Nephron progenitor cell (in vitro differentiated cells): ENCODE results near the gene INTS14.

Experiments used
- DNase-seq: peaks from one replicate; pipeline ENCODE4 v3.0.0; 2021
- H3K27ac Mint-ChIP-seq: 2 replicates; pipeline ENCODE4 v1.8.0; 2021; ENCODE audit warnings: mild to moderate bottlenecking, moderate library complexity, mixed read lengths
- H3K27me3 Mint-ChIP-seq: 2 replicates; pipeline ENCODE4 v1.8.0; 2021; ENCODE audit warnings: mild to moderate bottlenecking, low read depth, mixed read lengths; ENCODE audit not compliant: poor library complexity
- H3K36me3 Mint-ChIP-seq: 2 replicates; pipeline ENCODE4 v1.8.0; 2021; ENCODE audit warnings: low read depth, mixed read lengths
- H3K4me1 Mint-ChIP-seq: 2 replicates; pipeline ENCODE4 v1.8.0; 2021; ENCODE audit warnings: mixed read lengths
- H3K4me3 Mint-ChIP-seq: 2 replicates; pipeline ENCODE4 v1.8.0; 2021; ENCODE audit warnings: mild to moderate bottlenecking, moderate library complexity, mixed read lengths
- H3K9me3 Mint-ChIP-seq: 2 replicates; pipeline ENCODE4 v1.8.0; 2021; ENCODE audit warnings: mild to moderate bottlenecking, moderate library complexity, mixed read lengths
- TF ChIP-seq, protein P1 (sequence below): fragments of 200-600 bp; sonication (generic); IDR thresholded peaks from 2 replicates; pipeline ENCODE4 v1.5.0; 2021; ENCODE audit warnings: antibody characterized with exemption

Gene INTS14

GRCh38 chr15:65603134-65603533 is 7.8 kb downstream of the INTS14 start:
- Mint-ChIP-seq H3K9me3 (no peaks in the 10 kb centered on the region), H3K4me3 (no peak overlapping the region), H3K27ac (no peak overlapping the region), H3K4me1 (peaks cover 9% of the 10 kb centered on the region), H3K27me3 (no peaks in the 10 kb centered on the region), H3K36me3 (peaks cover 60% of the 10 kb centered on the region)
- DNase-seq = no peak
- TF ChIP-seq, protein P1, sequence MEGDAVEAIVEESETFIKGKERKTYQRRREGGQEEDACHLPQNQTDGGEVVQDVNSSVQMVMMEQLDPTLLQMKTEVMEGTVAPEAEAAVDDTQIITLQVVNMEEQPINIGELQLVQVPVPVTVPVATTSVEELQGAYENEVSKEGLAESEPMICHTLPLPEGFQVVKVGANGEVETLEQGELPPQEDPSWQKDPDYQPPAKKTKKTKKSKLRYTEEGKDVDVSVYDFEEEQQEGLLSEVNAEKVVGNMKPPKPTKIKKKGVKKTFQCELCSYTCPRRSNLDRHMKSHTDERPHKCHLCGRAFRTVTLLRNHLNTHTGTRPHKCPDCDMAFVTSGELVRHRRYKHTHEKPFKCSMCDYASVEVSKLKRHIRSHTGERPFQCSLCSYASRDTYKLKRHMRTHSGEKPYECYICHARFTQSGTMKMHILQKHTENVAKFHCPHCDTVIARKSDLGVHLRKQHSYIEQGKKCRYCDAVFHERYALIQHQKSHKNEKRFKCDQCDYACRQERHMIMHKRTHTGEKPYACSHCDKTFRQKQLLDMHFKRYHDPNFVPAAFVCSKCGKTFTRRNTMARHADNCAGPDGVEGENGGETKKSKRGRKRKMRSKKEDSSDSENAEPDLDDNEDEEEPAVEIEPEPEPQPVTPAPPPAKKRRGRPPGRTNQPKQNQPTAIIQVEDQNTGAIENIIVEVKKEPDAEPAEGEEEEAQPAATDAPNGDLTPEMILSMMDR = no peak

DNA sequence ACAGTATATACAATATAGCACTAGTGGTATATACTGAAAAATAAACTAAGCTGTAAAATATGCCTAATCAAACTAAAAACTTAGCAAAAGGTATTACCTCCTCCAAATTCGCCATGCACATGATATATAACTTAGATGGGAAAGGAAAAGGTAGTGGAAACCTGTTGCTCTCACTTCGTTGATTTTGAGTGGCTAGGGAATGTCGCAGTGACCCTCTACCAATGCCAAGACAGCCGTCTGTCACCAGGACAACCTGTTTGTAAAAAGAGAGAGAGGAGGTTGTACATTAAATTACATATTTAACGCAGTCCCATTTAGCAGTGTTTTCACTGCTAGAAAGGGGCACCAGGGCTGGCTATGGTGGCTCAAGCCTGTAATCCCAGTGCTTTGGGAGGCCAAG is 11.3 kb downstream of the INTS14 start:
- no peak overlapping the region for H3K4me3 Mint-ChIP-seq
- no peaks in the 10 kb centered on the region for H3K9me3 Mint-ChIP-seq
- peaks cover 55% of the 10 kb centered on the region for H3K36me3 Mint-ChIP-seq
- H3K4me1 Mint-ChIP-seq = no peaks in the 10 kb centered on the region
- DNase-seq = no peak
- TF ChIP-seq, protein P1 = no peak
- no peak overlapping the region for H3K27ac Mint-ChIP-seq
- no peaks in the 10 kb centered on the region for H3K27me3 Mint-ChIP-seq

GRCh38 chr15:65598468-65598867 is 12.5 kb downstream of the INTS14 start:
- no peaks in the 10 kb centered on the region for H3K4me1 Mint-ChIP-seq
- H3K36me3 Mint-ChIP-seq = peaks cover 52% of the 10 kb centered on the region
- no peaks in the 10 kb centered on the region for H3K27me3 Mint-ChIP-seq
- no peak for DNase-seq
- H3K9me3 Mint-ChIP-seq = no peaks in the 10 kb centered on the region
- TF ChIP-seq, protein P1 = no peak
- no peak overlapping the region for H3K27ac Mint-ChIP-seq
- H3K4me3 Mint-ChIP-seq = no peak overlapping the region

DNA sequence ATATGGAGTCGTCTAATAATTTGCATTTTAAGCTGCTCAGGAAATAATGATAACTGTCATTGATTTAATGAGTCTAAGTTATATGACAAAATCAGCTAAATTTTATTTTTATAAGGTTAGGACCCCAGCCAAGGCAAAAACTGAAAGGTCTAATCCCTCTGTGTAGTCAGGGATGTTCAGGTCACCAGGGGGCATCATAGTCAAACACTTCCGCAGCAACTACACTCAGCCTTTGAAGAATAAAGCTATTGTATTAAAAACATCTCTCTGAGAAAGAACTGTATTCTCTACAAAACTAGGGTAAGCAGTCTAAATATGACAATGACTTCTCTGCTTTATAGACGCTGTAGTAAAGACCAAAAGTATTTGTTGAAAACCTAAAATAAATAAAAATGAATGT is 15.0 kb downstream of the INTS14 start:
- Mint-ChIP-seq H3K27me3 (no peaks in the 10 kb centered on the region), H3K27ac (no peak overlapping the region), H3K9me3 (no peaks in the 10 kb centered on the region), H3K36me3 (peaks cover 52% of the 10 kb centered on the region), H3K4me1 (no peaks in the 10 kb centered on the region), H3K4me3 (no peak overlapping the region)
- TF ChIP-seq, protein P1 = no peak
- no peak for DNase-seq

GRCh38 chr15:65587094-65587493 is 23.8 kb downstream of the INTS14 start:
- Mint-ChIP-seq H3K27ac (no peak overlapping the region), H3K27me3 (no peaks in the 10 kb centered on the region), H3K36me3 (peaks cover 65% of the 10 kb centered on the region), H3K4me1 (peaks cover 20% of the 10 kb centered on the region), H3K4me3 (no peak overlapping the region), H3K9me3 (no peaks in the 10 kb centered on the region)
- TF ChIP-seq, protein P1 = no peak
- DNase-seq = no peak

DNA sequence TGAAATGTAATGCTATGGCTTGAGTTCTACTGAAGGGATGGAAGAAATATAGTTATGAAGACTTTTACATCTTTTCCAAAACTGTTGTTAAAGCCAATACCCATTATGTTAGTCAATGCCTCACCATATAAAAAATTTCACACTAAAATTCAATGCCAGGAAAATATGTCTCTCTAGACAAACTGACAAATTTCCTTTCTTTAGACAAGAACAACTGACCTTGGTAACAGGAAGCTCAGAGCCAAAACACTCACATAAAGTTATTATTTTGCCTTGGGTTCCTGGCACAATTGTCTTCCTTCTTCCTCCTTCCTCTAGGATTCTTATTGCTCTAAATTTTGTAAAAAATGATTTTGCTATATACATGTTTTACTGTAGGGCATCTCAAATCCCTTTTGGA is 26.7 kb downstream of the INTS14 start:
- peak overlapping the region; percentile 66 for H3K27ac Mint-ChIP-seq

More for the DNA sequence above, 26.7 kb downstream of the INTS14 start:
- Mint-ChIP-seq H3K27me3 (no peaks in the 10 kb centered on the region), H3K9me3 (no peaks in the 10 kb centered on the region), H3K4me3 (peak overlapping the region; percentile 55), H3K4me1 (peaks cover 36% of the 10 kb centered on the region), H3K36me3 (peaks cover 58% of the 10 kb centered on the region)
- TF ChIP-seq, protein P1 = no peak
- no peak for DNase-seq
